Esophagus squamous epithelium (tissue), 5 donors: ENCODE measurements around the gene ANKRD13D. TPM values are rescaled to one million over a fixed set of nuclear protein-coding genes. Genes with fewer than 3 reads are reported as not detected.
"Not testable (repeated sequence)": the region's sequence is repeated elsewhere in the genome, so short reads cannot be mapped to it uniquely, and the experiment has no call there.

ENCODE experiments used
- DNase-seq: peaks from one replicate; lab custom pipeline; 2025; lab: John Stamatoyannopoulos, UW
- H3K27ac ChIP-seq, 4 donors: fragments of 200-600 bp; sonication (generic); one replicate each; pipeline ENCODE4 v1.5.1; 2016 to 2019; ENCODE audit warnings: mild to moderate bottlenecking in 1 of 4
- H3K27me3 ChIP-seq, 4 donors: fragments of 200-600 bp; sonication (generic); 1 replicate in 3 of 4; 2 replicates in 1 of 4; pipeline versions ENCODE4 v1.5.1 to v1.6.0; 2017 to 2021; ENCODE audit warnings: antibody characterized with exemption in 1 of 4
- H3K36me3 ChIP-seq, 3 donors: fragments of 200-600 bp; sonication (generic); one replicate each; pipeline ENCODE4 v1.5.1; 2016 to 2019
- H3K4me1 ChIP-seq, 3 donors: fragments of 200-600 bp; sonication (generic); one replicate each; pipeline ENCODE4 v1.5.1; 2017 to 2019
- H3K4me3 ChIP-seq, 4 donors: fragments of 200-600 bp; sonication (generic); 1 replicate in 3 of 4; 2 replicates in 1 of 4; pipeline ENCODE4 v1.5.1; 2016 to 2019; ENCODE audit warnings: mild to moderate bottlenecking in 2 of 4, moderate library complexity in 1 of 4
- H3K9me3 ChIP-seq, 3 donors: fragments of 200-600 bp; sonication (generic); one replicate each; pipeline ENCODE4 v1.5.1; 2016 to 2019
- POLR2A ChIP-seq, 4 donors: fragments of 450-650 bp; IDR thresholded peaks; one replicate each; pipeline ENCODE4 v1.6.1; 2017; ENCODE audit warnings: antibody characterized with exemption in 4 of 4, mild to moderate bottlenecking in 4 of 4, moderate library complexity in 3 of 4
- WGBS, 2 donors: methylation state at CpG; one replicate each; pipeline ENCODE4 v1.1.5; 2018; 5-methylcytosine and 5-hydroxymethylcytosine counted together
- intact Hi-C: fragments of 100-400 bp; cut with DNase I; formaldehyde crosslinking; loops from one replicate; pipeline ENCODE4 v1.15.0; 2022
- total RNA-seq, 4 donors: library from RNA; depleted of rRNA; stranded (reverse); fragments of >200 nt; gene quantifications; one replicate each; pipeline ENCODE4 v1.1.0, GENCODE V29; 2016
- TF ChIP-seq, protein P1 (sequence below), 6 experiments: fragments of 450-650 bp in 4 of 6; fragments of 200-600 bp in 2 of 6; sonication (generic) in 2 of 6; IDR thresholded peaks; one replicate each; pipeline ENCODE4 v1.5.1; 2016 to 2019; ENCODE audit warnings: antibody characterized with exemption in 6 of 6, mild to moderate bottlenecking in 4 of 6, moderate library complexity in 4 of 6
- donor health status: DM: yes; HTN: yes; CAD: no.

ANKRD13D gene
- total RNA-seq, 4 donors from 2014 or later: 27.4 to 50.6 (median 41.6) TPM

DNA sequence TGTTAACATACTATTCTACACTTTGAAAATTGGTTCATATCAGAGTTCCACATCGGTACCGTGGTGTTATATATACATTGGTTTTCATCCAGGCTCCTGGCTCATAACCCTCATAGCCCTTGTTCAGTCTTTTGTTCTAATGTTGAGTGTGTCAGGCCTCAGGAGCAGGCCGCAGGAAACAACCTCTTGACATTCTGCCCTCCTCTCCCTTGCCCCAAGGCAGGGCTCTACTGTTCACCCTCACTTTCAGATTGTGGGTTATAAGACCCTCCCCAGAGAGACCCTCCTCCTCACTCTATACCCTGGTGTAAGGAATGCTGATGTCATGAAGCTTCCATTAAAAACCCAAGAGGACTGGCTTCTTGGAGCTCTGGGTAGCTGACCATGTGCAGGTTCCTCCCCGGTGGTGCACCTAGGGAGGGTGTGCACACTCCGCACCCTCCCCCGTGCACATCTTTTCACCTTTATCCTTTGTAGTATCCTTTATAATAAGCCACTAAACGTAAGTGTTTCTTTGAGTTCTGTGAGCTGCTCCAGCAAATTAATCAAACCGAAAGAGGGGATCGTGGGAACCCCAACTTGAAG lies 26.3 kb downstream of the ANKRD13D start:
- intact Hi-C loops: loop anchor here (5.0 to 10.0 kb wide), 2 partner anchors 48 to 261 kb away; partner anchors contain the start of genes GRK2 and RHOD
- TF ChIP-seq, protein P1, sequence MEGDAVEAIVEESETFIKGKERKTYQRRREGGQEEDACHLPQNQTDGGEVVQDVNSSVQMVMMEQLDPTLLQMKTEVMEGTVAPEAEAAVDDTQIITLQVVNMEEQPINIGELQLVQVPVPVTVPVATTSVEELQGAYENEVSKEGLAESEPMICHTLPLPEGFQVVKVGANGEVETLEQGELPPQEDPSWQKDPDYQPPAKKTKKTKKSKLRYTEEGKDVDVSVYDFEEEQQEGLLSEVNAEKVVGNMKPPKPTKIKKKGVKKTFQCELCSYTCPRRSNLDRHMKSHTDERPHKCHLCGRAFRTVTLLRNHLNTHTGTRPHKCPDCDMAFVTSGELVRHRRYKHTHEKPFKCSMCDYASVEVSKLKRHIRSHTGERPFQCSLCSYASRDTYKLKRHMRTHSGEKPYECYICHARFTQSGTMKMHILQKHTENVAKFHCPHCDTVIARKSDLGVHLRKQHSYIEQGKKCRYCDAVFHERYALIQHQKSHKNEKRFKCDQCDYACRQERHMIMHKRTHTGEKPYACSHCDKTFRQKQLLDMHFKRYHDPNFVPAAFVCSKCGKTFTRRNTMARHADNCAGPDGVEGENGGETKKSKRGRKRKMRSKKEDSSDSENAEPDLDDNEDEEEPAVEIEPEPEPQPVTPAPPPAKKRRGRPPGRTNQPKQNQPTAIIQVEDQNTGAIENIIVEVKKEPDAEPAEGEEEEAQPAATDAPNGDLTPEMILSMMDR (IDR thresholded peaks at IDR 0.05): no peak
- TF ChIP-seq POLR2A (IDR thresholded peaks at IDR 0.05): no peak

DNA sequence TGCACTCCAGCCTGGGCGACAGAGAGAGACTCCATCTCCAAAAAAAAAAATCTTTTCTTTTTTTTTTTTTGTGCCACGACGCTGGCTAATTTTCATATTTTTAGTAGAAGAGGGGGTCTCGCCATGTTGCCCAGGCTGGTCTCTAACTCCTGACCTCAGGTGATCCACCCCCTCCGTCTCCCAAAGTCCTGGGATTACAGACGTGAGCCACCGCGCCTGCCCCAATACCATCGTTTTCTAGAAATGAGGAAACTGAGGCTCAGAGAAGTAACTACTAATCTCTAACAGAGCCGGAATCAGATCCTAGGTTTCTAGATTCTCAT lies 27.7 kb downstream of the ANKRD13D start:
- TF ChIP-seq, protein P1 (IDR thresholded peaks at IDR 0.05): no peak
- TF ChIP-seq POLR2A (IDR thresholded peaks at IDR 0.05): no peak
- 0% methylated on average over 5 to 7 of the region's 10 CpGs for WGBS, 2 donors
- peaks cover 37 to 85% (median 42%) of the 10 kb centered on the region in 3 donors for H3K4me1 ChIP-seq

More for the DNA sequence above, 26.3 kb downstream of the ANKRD13D start:
- Histone ChIP-seq H3K4me1 (peaks cover 46 to 90% (median 48%) of the 10 kb centered on the region in 3 donors), H3K9me3 (no peaks in the 10 kb centered on the region), H3K4me3 (no peak overlapping the region), H3K36me3 (peaks cover 0 to 9% (median 0%) of the 10 kb centered on the region in 3 donors), H3K27ac (peak overlapping the region; percentile 64 to 99 (median 96)), H3K27me3 (no peaks in the 10 kb centered on the region)
- no peak for DNase-seq
- WGBS, 2 donors: 70% methylated on average over 9 of the region's 9 CpGs

DNA sequence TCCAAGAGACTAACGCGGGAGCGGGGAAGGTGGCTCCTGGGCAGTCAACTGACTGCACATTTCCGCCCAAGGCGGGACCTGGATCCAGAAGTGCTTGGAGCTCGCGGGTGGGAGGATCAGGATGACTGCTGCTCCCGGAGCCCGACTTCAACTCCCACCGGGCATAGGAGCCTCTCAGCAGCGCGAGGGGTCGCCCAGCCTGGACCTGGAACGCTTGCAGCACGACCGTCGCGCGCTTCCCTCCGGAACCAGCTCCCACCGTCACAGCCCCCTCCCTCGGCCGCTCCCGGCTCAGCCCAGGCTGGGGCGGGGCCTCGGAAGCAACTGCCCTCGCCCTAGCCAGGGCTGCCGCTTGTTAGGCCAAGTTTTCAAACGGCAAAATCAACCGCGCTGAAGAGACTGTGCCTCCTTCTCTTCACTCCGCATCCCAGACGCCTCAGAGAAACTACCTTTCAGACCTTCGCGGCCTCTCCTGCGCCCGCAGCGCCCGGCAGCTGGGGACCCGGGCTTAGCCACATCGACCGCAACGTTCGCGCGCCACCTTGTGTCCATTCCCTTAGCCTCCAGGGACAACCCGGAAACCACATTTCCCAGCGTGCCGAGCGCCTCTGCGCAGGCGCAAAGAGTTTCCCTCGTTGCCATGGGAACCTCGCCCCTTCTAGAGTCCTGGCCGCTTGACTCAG lies 28.2 kb downstream of the ANKRD13D start:
- Histone ChIP-seq H3K4me3 (peak overlapping the region; percentile 77 to 86 (median 81)), H3K36me3 (peaks cover 0 to 13% (median 0%) of the 10 kb centered on the region in 3 donors), H3K27me3 (no peaks in the 10 kb centered on the region), H3K27ac (peak overlapping the region; percentile 96 to 99 (median 98)), H3K4me1 (peaks cover 32 to 80% (median 37%) of the 10 kb centered on the region in 3 donors), H3K9me3 (no peaks in the 10 kb centered on the region)
- DNase-seq: peak; percentile 70
- TF ChIP-seq POLR2A (IDR thresholded peaks at IDR 0.05): peak in 3 of 4 donors; percentile 46 to 68 (median 67)
- TF ChIP-seq, protein P1 (IDR thresholded peaks at IDR 0.05): peak; percentile 93 to 99 (median 99)
- WGBS, 2 donors: 0 to 1% methylated on average over 21 to 29 of the region's 55 CpGs
- intact Hi-C loops: loop anchor here (5.0 to 10.0 kb wide), 2 partner anchors 50 to 263 kb away; partner anchors contain the start of genes GRK2 and RHOD

More for the DNA sequence above, 27.7 kb downstream of the ANKRD13D start:
- Histone ChIP-seq H3K4me3 (peak overlapping the region; percentile 77 to 86 (median 81)), H3K27me3 (no peaks in the 10 kb centered on the region), H3K9me3 (no peaks in the 10 kb centered on the region), H3K36me3 (peaks cover 0 to 8% (median 0%) of the 10 kb centered on the region in 3 donors), H3K27ac (peak overlapping the region; percentile 96 to 99 (median 98))
- intact Hi-C loops: loop anchor here (5.0 to 10.0 kb wide), 2 partner anchors 50 to 262 kb away; partner anchors contain the start of genes GRK2 and RHOD
- no peak for DNase-seq

DNA sequence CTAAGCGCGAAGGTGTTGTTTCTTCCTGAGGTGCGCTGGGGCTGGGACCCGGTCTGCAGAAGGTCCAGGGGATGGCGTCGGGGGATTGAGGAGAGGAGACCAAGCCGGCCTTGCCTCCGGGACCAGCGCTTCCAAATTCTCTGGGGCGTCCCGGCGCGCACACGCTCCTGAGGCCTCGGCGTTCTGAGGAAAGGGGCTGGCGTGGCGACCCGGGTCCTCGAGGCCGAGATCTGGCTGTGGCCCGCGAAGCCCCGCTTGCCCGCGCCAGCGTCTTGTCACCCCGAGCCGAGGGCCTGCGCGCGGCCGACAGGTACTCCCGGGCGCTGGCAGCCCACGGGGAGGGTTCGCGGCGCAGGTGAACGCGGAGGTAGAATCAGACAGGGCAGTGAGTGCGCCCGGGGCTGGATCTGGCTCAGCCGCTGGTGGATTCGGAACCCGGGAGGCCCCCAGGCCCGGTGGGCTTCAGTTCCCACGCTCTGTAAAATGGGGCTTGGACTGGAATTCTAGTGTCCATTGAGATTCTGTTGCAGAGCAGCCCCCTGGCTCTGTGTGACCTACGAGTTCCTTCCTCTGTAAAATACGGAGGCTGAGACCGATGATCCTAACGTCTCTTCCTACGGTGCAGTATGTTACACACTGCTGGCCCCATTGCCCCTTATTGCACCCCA lies 28.9 kb downstream of the ANKRD13D start:
- intact Hi-C loops: loop anchor here (5.0 to 10.0 kb wide), 2 partner anchors 51 to 263 kb away; partner anchors contain the start of genes GRK2 and RHOD
- WGBS, 2 donors: 0% methylated on average over 14 of the region's 53 CpGs; no CpG with 5 or more reads in 1 of the 2 donors
- DNase-seq: no peak
- Histone ChIP-seq H3K9me3 (no peaks in the 10 kb centered on the region), H3K27me3 (no peaks in the 10 kb centered on the region), H3K36me3 (peaks cover 0 to 20% (median 0%) of the 10 kb centered on the region in 3 donors), H3K4me1 (peaks cover 27 to 73% (median 33%) of the 10 kb centered on the region in 3 donors), H3K4me3 (peak overlapping the region; percentile 77 to 86 (median 81)), H3K27ac (peak overlapping the region; percentile 96 to 99 (median 98))
- no peak for TF ChIP-seq POLR2A (IDR thresholded peaks at IDR 0.05)
- TF ChIP-seq, protein P1 (IDR thresholded peaks at IDR 0.05): no peak

DNA sequence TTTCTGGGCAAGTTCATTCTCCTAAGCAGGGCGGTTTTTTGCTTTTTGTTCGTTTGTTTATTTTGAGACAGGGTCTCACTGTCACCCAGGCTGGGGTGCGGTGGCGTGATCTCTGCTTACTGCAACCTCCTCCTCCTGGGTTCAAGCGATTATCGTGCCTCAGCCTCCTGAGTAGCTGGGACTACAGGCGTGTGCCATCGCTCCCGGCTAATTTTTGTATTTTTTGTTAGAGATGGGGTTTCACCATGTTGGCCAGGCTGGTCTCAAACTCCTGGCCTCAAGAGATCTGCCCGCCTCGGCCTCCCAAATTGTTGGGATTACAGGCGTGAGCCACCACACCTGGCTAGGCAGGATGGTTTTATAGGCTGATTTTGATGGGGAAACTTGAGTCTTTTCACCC lies 29.8 kb downstream of the ANKRD13D start:
- not testable (repeated sequence) for H3K27me3 ChIP-seq, DNase-seq, H3K27ac ChIP-seq, H3K9me3 ChIP-seq
- H3K36me3 ChIP-seq: peaks cover 0 to 27% (median 0%) of the 10 kb centered on the region in 3 donors
- peak overlapping the region in 2 of 4 donors; percentile 83 to 86 for H3K4me3 ChIP-seq
- intact Hi-C loops: loop anchor here (5.0 to 10.0 kb wide), 2 partner anchors 52 to 264 kb away; partner anchors contain the start of genes GRK2 and RHOD
- WGBS, 2 donors: 85 to 88% methylated on average over 9 of the region's 12 CpGs
- peaks cover 22 to 69% (median 26%) of the 10 kb centered on the region in 3 donors for H3K4me1 ChIP-seq
